ENCODE measurements around the gene DNMT1.

DNA sequence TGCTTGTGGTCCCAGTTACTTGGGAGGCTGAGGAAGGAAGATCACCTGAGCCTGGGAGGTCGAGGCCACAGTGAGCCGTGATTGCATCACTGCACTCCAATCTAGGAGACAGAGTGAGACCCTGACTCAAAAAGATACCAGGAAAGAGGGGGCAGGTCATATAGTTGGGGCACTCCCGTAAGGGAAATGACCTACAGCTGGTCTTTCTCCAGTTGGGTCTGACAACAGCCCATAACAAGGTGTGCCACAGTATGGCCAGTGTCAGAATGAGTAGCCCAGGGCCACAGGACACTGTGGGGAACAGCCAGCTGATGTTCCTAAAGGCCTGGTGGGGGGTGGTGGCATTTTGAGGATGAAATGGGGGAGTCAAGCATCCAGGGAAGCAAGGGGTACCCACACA, 10.8 kb downstream of the DNMT1 start:
- TF ChIP-seq, protein P1, sequence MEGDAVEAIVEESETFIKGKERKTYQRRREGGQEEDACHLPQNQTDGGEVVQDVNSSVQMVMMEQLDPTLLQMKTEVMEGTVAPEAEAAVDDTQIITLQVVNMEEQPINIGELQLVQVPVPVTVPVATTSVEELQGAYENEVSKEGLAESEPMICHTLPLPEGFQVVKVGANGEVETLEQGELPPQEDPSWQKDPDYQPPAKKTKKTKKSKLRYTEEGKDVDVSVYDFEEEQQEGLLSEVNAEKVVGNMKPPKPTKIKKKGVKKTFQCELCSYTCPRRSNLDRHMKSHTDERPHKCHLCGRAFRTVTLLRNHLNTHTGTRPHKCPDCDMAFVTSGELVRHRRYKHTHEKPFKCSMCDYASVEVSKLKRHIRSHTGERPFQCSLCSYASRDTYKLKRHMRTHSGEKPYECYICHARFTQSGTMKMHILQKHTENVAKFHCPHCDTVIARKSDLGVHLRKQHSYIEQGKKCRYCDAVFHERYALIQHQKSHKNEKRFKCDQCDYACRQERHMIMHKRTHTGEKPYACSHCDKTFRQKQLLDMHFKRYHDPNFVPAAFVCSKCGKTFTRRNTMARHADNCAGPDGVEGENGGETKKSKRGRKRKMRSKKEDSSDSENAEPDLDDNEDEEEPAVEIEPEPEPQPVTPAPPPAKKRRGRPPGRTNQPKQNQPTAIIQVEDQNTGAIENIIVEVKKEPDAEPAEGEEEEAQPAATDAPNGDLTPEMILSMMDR (IDR thresholded peaks at IDR 0.05): no peak
- no peak for TF ChIP-seq POLR2A (IDR thresholded peaks at IDR 0.05)
